CD4-positive, alpha-beta T cell treated with Interleukin-6 for 4 hours (primary cell): ENCODE measurements around the gene PRAC2.

Experiments used
- DNase-seq: peaks from one replicate; pipeline ENCODE4 v3.0.0-alpha.2; 2020; ENCODE audit warnings: mixed read lengths

The PRAC2 gene

GRCh38 chr17:48756830-48757251, 33.9 kb downstream of the PRAC2 start:
- no peak for DNase-seq

- no peak for DNase-seq
Observed at GRCh38 chr17:48757524-48757961, 34.6 kb downstream of the PRAC2 start.

- no peak for DNase-seq
Observed at GRCh38 chr17:48759288-48759687, 36.3 kb downstream of the PRAC2 start.

DNA sequence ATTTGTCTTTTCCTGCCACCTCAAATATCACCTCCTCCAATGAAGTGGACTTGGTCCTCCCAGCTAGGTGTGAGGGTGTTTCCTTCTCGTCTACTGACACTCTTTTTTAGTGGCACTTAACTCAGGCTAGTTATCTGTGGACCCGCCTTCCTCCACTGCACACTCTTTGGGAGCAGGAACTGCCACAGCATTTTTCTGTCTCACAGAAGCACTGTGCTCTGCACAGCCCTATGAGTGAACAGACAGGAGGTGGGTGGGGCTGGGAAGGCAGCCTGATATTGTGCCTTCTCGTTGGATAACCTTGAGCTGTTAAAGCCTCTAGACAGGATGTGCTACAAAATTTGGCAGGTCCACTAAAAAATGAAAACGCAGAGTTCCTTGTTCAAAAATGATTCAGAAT, 37.4 kb downstream of the PRAC2 start:
- DNase-seq: no peak

GRCh38 chr17:48761114-48761513, 38.1 kb downstream of the PRAC2 start:
- DNase-seq: no peak

- no peak for DNase-seq
Observed at GRCh38 chr17:48767263-48767774, 44.3 kb downstream of the PRAC2 start.

- no peak for DNase-seq
Observed at GRCh38 chr17:48769009-48769675, 46.2 kb downstream of the PRAC2 start.

- DNase-seq: no peak
Observed at GRCh38 chr17:48770954-48771353, 48.0 kb downstream of the PRAC2 start.

DNA sequence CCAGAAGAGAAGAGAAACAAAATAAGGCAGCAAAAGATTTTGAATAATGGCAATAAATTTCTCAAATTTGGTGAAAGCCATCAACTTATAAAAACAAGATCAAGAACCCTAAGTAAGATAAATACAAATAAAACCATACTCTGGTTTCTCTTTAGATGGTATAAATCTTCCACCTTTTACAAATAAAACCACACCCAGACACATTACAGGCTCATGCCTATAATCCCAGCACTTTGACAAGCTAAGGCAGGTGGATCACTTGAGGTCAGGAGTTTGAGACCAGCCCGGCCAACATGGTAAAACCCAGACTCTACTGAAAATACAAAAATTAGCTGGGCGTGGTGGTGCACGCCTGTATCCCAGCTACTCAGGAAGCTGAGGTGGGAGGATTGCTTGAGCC, 50.3 kb downstream of the PRAC2 start:
- no peak for DNase-seq
